Activated T-helper 9 cell treated with anti-CD3 and anti-CD28 coated beads, Interleukin-2, amount 50 U/mL, for 16 hours (primary cell): ENCODE measurements around the gene ASPHD1.
"Not testable (repeated sequence)": the region's sequence is repeated elsewhere in the genome, so short reads cannot be mapped to it uniquely, and the experiment has no call there.

Experiments used
- DNase-seq: peaks from one replicate; pipeline ENCODE4 v3.0.0-alpha.2; 2020; ENCODE audit warnings: low read depth

The ASPHD1 gene

DNA sequence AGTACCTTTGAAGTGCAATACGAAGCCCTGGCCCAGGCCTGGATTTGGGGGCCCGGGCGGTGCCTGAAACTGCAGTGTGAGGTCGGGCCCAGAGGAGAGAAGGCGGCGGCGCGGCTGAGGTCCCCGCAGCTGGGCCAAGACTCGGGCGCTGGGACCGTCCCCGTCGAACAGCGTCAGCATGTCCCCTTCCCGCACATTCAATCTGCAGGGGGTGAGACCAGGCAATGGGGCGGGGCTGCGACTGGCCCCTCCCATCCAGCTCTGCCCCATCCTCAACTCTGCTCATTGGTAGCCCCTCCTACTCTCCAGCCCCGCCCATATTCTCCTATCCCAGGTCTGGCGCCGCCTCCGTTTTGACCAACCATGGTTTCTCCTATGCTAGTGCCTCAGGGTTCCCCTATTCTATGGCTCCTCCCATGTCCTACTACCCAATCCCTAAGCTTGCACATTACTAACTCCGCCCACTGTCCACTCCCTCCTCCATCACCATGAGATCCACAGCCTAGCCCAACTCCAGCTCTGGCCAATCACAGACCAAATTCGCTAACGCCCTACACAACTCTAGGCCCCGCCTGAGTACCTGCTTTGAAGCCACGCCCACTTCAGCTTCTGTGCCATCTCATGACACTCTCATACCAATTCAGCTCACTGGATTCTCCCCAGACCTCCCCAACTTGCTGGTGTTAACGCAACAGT, 22.9 kb upstream of the ASPHD1 start:
- peak; percentile 20 for DNase-seq

GRCh38 chr16:29878172-29878571, 22.1 kb upstream of the ASPHD1 start:
- DNase-seq: no peak

GRCh38 chr16:29881050-29881449, 19.2 kb upstream of the ASPHD1 start:
- no peak for DNase-seq

- no peak for DNase-seq
Measured at GRCh38 chr16:29883987-29884386, 16.3 kb upstream of the ASPHD1 start.

DNA sequence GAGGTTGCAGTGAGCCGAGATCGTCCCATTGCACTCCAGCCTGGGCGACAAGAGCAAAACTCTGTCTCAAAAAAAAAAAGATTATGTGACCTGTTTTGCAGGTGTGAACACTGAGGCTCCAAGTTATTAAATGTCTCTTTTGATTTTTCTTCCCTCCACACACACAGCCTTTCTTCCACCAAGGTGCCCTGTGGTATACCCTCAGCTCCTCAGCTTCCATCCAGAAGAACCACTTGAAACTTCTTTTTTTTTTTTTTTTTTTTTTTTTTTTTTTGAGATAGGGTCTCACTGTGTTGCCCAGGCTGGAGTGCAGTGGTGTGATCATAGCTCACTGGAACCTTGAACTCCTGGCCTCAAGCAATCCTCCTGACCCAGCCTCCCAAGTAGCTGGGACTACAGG, 10.9 kb upstream of the ASPHD1 start:
- DNase-seq: not testable (repeated sequence)

- DNase-seq: no peak
Measured at GRCh38 chr16:29891525-29892457, 8.5 kb upstream of the ASPHD1 start.

GRCh38 chr16:29892458-29892813, 7.9 kb upstream of the ASPHD1 start:
- no peak for DNase-seq

GRCh38 chr16:29893553-29893952, 6.7 kb upstream of the ASPHD1 start:
- DNase-seq: no peak

DNA sequence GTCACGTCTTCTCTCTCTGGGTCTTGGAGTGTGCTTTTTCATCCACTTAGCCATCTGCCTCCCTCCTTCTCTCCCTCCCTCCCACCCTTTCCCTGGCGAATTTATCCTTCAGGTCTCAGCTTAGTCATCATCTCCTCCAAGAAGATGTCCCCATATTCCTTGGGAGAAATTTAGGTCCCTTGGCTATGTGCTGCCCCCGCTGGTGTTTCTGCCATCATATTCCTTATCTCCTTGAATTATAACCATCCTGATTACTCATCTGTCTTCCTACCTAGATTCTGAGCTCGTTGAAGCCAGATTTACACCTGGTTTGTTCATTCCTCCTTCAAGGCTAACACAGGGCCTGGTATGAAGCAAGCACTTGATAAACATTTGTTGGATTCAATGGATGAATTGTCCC, 5.9 kb upstream of the ASPHD1 start:
- DNase-seq: no peak

DNA sequence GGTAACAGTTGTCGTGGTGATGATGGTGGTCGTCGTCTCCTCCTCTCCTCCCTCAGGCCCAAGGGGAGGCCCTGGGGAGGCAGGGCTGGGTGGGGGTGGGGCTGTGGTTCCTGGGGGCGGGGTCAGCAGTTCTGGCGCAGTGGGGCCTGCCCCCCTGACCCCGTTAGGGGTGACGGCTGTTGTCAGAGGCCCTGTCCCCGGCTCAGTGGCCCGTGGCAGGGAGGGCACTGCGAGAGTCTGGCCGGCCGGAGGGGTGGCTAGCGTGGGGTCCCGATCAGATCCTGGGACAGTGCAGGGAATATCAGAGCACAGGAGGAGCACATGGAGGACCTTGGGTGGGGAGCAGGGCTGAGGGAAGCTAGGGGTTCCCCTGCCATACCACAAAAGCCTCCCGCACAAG, 3.4 kb upstream of the ASPHD1 start:
- no peak for DNase-seq

GRCh38 chr16:29897333-29897732, 3.0 kb upstream of the ASPHD1 start:
- no peak for DNase-seq

- DNase-seq: no peak
Measured at GRCh38 chr16:29898135-29898803, 2.0 kb upstream of the ASPHD1 start.

- DNase-seq: no peak
Measured at GRCh38 chr16:29898804-29899515, 1.3 kb upstream of the ASPHD1 start.

DNA sequence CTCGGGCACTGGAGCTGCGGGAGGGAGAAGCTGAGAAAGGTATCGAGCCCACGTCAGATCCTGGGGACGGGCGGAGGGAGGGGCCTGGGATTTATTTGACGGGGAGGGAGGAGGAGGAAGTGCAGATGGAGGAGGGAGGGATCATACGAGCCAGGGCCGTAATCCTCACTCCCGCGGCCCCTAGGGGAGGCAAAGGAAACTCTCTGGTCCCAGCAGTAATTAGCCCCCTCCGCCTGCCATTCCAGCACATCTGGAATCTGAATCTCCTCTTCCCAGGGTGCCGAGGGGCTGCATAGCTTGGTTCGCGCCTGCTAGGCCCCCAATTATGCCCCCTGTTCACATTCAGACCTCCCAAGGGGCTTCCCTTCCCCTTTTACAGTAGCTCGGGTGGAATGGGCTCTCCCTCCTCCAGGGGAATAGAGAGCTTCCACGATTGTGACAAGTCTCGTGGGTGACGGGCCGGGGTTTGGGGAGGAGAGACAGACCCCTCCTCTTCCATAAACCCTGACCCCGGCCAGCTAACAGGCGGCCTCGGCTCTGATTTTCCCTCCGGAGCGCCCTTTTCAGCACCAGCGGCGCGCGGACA, 679 bp upstream of the ASPHD1 start, which contains the start of gene SEZ6L2:
Gene SEZ6L2, minus strand, starts transcription at position 35 of the 586 bp plus-strand sequence. CDS start 531 bp downstream, outside the sequence.
- peak; percentile 61 for DNase-seq

- DNase-seq: no peak
Measured at GRCh38 chr16:29900888-29901606, 759 bp downstream of the ASPHD1 start.

DNA sequence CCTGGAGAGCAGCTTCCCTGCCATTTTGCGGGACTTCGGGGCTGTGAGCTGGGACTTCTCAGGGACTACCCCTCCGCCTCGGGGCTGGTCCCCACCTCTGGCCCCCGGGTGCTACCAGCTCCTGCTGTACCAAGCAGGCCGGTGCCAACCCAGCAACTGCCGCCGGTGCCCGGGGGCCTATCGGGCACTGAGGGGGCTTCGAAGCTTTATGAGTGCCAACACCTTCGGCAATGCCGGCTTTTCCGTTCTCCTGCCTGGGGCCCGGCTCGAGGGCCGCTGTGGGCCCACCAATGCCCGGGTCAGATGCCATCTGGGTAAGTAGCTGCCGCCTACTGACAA, 1.3 kb downstream of the ASPHD1 start:
- DNase-seq: no peak

GRCh38 chr16:29903590-29903989, 3.3 kb downstream of the ASPHD1 start:
- no peak for DNase-seq

GRCh38 chr16:29904947-29905346, 4.7 kb downstream of the ASPHD1 start:
- DNase-seq: no peak

GRCh38 chr16:29905668-29906067, 5.4 kb downstream of the ASPHD1 start:
- no peak for DNase-seq

- no peak for DNase-seq
Measured at GRCh38 chr16:29906520-29907244, 6.4 kb downstream of the ASPHD1 start.
